Measurements from ENCODE around the gene CTNND2.
"Not testable (repeated sequence)": the region's sequence is repeated elsewhere in the genome, so short reads cannot be mapped to it uniquely, and the experiment has no call there.

The CTNND2 gene

GRCh38 chr5:11449217-11449616 is 455.0 kb downstream of the CTNND2 start:
- FAIRE-seq: no peak

GRCh38 chr5:11443831-11444230 is 460.4 kb downstream of the CTNND2 start:
- no peak for FAIRE-seq

- no peak for FAIRE-seq
These were observed 472.1 kb downstream of the CTNND2 start for GRCh38 chr5:11432116-11432515.

GRCh38 chr5:11429254-11429653 is 475.0 kb downstream of the CTNND2 start:
- no peak for FAIRE-seq

- no peak for FAIRE-seq
These were observed 476.7 kb downstream of the CTNND2 start for GRCh38 chr5:11427569-11427968.

- FAIRE-seq: no peak
These were observed 477.8 kb downstream of the CTNND2 start for GRCh38 chr5:11426442-11426841.

GRCh38 chr5:11422342-11422741 is 481.9 kb downstream of the CTNND2 start:
- FAIRE-seq: no peak

GRCh38 chr5:11420969-11421368 is 483.3 kb downstream of the CTNND2 start:
- FAIRE-seq: no peak

- no peak for FAIRE-seq
These were observed 488.5 kb downstream of the CTNND2 start for GRCh38 chr5:11415751-11416150.

GRCh38 chr5:11414732-11415131 is 489.5 kb downstream of the CTNND2 start:
- not testable (repeated sequence) for FAIRE-seq

GRCh38 chr5:11411621-11412020 is 492.6 kb downstream of the CTNND2 start:
- FAIRE-seq: no peak

- no peak for FAIRE-seq
These were observed 496.6 kb downstream of the CTNND2 start for GRCh38 chr5:11407556-11408145.

- no peak for FAIRE-seq
These were observed 503.9 kb downstream of the CTNND2 start for GRCh38 chr5:11400316-11400715.

- FAIRE-seq: no peak
These were observed 505.5 kb downstream of the CTNND2 start for GRCh38 chr5:11398728-11399127.

GRCh38 chr5:11397549-11397948 is 506.7 kb downstream of the CTNND2 start:
- no peak for FAIRE-seq

GRCh38 chr5:11396917-11397316 is 507.3 kb downstream of the CTNND2 start:
- no peak for FAIRE-seq

- no peak for FAIRE-seq
These were observed 509.3 kb downstream of the CTNND2 start for GRCh38 chr5:11394933-11395332.

GRCh38 chr5:11390291-11390767 is 513.9 kb downstream of the CTNND2 start:
- no peak for FAIRE-seq

- FAIRE-seq: no peak
These were observed 516.9 kb downstream of the CTNND2 start for GRCh38 chr5:11387382-11387781.

- no peak for FAIRE-seq
These were observed 517.8 kb downstream of the CTNND2 start for GRCh38 chr5:11386398-11386797.

GRCh38 chr5:11385901-11386293 is 518.3 kb downstream of the CTNND2 start:
- FAIRE-seq: no peak

- no peak for FAIRE-seq
These were observed 518.9 kb downstream of the CTNND2 start for GRCh38 chr5:11385251-11385900.

GRCh38 chr5:11384441-11385250 is 519.6 kb downstream of the CTNND2 start:
- no peak for FAIRE-seq

GRCh38 chr5:11383506-11384095 is 520.6 kb downstream of the CTNND2 start:
- no peak for FAIRE-seq
